Activated T-cell treated with anti-CD3 and anti-CD28 coated beads, Interleukin-2, amount 50 U/mL, for 24 hours (primary cell): ENCODE measurements around the gene CEP250.
"Not testable (repeated sequence)": the region's sequence is repeated elsewhere in the genome, so short reads cannot be mapped to it uniquely, and the experiment has no call there.

Experiments
- DNase-seq: peaks from one replicate; pipeline ENCODE4 v3.0.0-alpha.2; 2020
- H3K27ac Mint-ChIP-seq: 2 replicates; pipeline ENCODE4 v1.8.0; 2020; ENCODE audit warnings: mild to moderate bottlenecking, mixed read lengths
- H3K27me3 Mint-ChIP-seq: 2 replicates; pipeline ENCODE4 v1.8.0; 2020; ENCODE audit warnings: mixed read lengths
- H3K36me3 Mint-ChIP-seq: 2 replicates; pipeline ENCODE4 v1.8.0; 2020; ENCODE audit warnings: low read depth, mixed read lengths
- H3K4me1 Mint-ChIP-seq: 2 replicates; pipeline ENCODE4 v1.8.0; 2020; ENCODE audit warnings: low read depth, mixed read lengths
- H3K4me3 Mint-ChIP-seq: 2 replicates; pipeline ENCODE4 v1.8.0; 2020; ENCODE audit warnings: mild to moderate bottlenecking, moderate library complexity, mixed read lengths
- H3K9me3 Mint-ChIP-seq: 2 replicates; pipeline ENCODE4 v1.8.0; 2020; ENCODE audit warnings: mixed read lengths

The CEP250 gene

DNA sequence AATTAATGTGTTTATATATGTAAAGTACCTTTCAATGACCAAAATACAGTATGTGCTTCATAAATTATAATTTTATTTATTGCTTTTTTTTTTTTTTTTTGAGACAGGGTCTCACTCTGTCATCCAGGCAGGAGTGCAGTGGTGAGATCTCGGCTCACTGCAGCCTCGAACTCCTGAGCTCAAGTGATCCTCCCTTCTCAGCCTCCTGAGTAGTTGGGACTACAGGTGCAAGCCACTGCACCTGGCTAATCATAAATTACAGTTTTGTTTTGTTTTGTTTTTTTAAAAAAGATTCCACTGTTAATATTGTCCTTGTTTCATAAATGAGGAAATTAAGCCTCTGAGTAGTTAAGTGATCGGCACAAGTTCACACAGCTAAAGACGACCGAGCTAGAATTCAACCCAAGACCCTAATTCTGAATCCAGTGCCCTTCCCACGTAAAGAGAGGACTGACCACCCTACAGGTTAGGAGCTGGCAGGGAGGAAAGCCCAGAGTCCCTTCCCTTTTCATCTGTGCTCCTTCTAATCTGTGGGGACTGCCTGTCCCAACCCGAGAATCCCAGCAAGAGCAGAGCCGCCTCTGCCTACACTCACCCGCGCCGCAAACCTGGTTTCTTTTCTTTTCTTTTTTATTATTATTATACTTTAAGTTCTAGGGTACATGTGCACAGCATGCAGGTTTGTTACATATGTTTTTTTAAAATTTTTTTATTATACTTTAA is 8.9 kb upstream of the CEP250 start:
- H3K4me3 Mint-ChIP-seq = peak overlapping the region; percentile 83
- no peaks in the 10 kb centered on the region for H3K9me3 Mint-ChIP-seq
- DNase-seq = no peak
- peaks cover 6% of the 10 kb centered on the region for H3K4me1 Mint-ChIP-seq
- H3K36me3 Mint-ChIP-seq = no peaks in the 10 kb centered on the region
- H3K27me3 Mint-ChIP-seq = peaks cover 5% of the 10 kb centered on the region
- H3K27ac Mint-ChIP-seq = no peak overlapping the region

DNA sequence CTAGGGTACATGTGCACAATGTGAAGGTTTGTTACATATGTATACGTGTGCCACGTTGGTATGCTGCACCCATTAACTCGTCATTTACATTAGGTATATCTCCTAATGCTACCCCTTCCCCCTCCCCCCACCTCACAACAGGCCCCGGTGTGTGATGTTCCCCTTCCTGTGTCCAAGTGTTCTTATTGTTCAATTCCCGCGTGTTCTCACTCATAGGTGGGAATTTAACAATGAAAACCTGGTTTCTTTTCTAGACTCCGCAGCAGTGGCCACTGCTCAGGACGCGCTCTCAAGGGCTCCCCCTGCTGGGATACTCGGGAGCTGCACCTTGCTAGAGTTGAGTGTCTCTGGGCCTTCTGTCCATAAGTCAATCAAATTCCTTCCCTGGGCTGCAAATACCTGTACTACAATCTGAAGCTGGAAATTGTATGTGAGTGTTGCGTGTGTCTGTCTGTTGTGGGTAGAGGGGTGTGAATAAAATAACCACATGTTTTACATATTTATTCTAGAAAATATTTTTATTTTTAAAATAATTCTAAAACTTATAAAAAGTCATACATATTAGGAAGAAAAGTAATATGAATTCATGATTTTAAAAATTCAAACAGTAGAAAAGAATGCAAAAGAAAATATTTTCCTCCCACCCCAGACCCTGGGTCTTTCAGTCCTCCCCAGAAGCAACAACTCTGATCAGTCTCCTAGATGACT is 8.2 kb upstream of the CEP250 start:
- DNase-seq = peak; percentile 96
- H3K27me3 Mint-ChIP-seq = peaks cover 5% of the 10 kb centered on the region
- H3K27ac Mint-ChIP-seq = peak overlapping the region; percentile 76
- peak overlapping the region; percentile 83 for H3K4me3 Mint-ChIP-seq
- no peaks in the 10 kb centered on the region for H3K9me3 Mint-ChIP-seq
- H3K36me3 Mint-ChIP-seq = no peaks in the 10 kb centered on the region
- H3K4me1 Mint-ChIP-seq = peaks cover 6% of the 10 kb centered on the region

DNA sequence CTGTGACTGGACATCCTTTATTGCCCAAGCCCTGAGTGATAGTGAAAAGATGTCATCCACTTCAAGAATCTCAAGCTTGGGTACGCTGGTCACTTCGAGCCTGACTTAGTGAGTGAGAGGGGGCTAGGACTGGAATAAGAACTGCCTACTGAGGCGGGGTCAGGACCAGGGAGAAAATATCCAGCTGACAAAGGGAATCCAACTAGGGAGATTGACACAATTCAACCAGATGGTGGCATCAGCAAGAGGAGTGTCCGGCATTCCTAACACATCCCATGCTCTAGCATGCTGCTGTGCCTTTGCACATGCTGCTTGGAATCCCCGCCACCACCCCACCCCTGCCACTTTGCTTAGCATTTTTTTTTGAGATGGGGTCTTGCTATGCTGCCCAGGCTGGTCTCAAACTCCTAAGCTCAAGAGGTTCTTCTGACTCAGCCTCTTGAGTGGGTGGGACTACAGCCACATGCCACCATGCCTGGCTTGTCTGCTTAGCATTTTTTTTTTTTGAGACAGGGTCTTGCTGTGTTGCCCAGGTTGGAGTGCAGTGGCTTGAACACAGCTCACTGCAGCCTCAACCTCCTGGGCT is 6.5 kb upstream of the CEP250 start:
- H3K36me3 Mint-ChIP-seq = no peaks in the 10 kb centered on the region
- peaks cover 12% of the 10 kb centered on the region for H3K4me1 Mint-ChIP-seq
- peaks cover 5% of the 10 kb centered on the region for H3K27me3 Mint-ChIP-seq
- no peaks in the 10 kb centered on the region for H3K9me3 Mint-ChIP-seq
- DNase-seq = no peak
- H3K27ac Mint-ChIP-seq = no peak overlapping the region
- no peak overlapping the region for H3K4me3 Mint-ChIP-seq

DNA sequence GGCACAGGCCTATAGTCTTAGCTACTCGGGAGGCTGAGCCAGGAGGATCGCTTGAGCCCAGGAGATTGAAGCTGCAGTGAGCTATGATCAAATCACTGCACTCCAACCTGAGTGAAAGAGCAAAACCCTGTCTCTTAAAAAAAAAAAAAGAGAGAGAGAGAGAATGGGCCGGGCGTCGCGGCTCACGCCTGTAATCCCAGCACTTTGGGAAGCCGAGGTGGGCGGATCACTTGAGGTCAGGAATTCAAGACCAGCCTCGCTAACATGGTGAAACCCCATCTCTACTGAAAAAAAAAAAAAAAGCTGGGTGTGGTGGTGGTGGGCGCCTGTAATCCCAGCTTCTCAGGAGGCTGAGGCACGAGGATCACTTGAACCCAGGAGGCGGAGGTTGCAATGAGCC is 5.5 kb upstream of the CEP250 start:
- not testable (repeated sequence) for H3K9me3 Mint-ChIP-seq, H3K27me3 Mint-ChIP-seq, H3K36me3 Mint-ChIP-seq, H3K4me3 Mint-ChIP-seq, H3K27ac Mint-ChIP-seq, DNase-seq
- peaks cover 17% of the 10 kb centered on the region for H3K4me1 Mint-ChIP-seq

DNA sequence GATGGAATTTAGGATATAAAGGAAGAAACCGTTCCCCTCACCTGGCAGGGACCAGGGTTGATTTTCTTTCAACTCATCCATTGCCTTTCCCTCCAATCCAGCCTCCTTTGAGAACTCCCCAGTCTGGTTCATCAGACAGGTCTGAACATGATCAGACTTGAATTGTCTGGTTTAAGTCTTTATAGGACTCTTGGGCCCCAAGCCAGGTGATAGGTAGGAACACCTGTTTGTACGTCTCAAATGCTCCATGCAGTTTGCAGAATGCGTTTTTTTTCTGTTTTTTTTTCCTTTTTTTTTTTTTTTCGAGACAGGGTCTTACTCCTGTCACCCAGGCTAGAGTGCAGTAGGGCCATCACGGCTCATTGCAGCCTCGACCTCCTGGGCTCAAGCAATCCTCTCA is 4.1 kb upstream of the CEP250 start:
- H3K4me1 Mint-ChIP-seq = peaks cover 24% of the 10 kb centered on the region
- no peak overlapping the region for H3K27ac Mint-ChIP-seq
- H3K4me3 Mint-ChIP-seq = no peak overlapping the region
- H3K36me3 Mint-ChIP-seq = peaks cover 10% of the 10 kb centered on the region
- no peaks in the 10 kb centered on the region for H3K9me3 Mint-ChIP-seq
- no peak for DNase-seq
- peaks cover 2% of the 10 kb centered on the region for H3K27me3 Mint-ChIP-seq

DNA sequence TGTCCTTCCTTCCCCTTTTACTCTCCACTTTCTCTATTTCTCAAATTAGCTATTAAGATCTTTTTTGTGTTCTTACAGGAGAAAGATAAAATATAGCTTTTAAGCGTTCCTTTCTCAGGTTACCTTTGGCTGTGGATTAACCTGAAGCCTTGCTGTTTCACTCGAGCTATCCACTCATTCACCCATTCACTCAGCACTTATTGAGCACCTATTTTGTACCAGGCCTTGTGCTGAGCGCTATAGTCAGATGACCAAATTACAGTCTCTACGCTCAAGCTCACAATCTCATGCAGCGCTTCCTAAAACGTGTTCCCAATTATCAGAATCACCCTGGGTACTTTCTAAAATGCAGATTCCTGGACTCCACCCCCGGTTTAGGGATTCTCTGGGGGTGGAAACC is 1.8 kb upstream of the CEP250 start:
- Mint-ChIP-seq H3K27ac (peak overlapping the region; percentile 100), H3K36me3 (peaks cover 10% of the 10 kb centered on the region), H3K4me3 (peak overlapping the region; percentile 91), H3K27me3 (no peaks in the 10 kb centered on the region), H3K4me1 (peaks cover 30% of the 10 kb centered on the region), H3K9me3 (no peaks in the 10 kb centered on the region)
- DNase-seq = no peak

DNA sequence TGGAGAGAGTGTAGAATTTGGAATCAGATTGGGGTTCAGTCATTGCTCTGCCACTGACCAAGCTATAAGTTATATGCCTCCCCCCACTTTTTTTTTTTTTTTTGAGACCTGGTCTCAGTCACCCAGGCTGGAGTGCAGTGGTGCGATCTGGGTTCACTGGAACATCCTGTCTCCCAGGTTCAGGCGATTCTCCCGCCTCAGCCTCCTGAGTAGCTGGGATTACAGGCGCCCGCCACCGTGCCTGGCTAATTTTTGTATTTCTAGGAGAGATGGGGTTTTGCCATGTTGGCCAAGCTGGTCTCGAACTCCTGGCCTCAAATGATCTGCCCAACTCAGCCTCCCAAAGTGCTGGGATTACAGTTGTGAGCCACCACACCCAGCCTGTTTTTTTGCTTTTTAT is 1.3 kb downstream of the CEP250 start:
- not testable (repeated sequence) for H3K9me3 Mint-ChIP-seq, DNase-seq, H3K27ac Mint-ChIP-seq, H3K27me3 Mint-ChIP-seq
- Mint-ChIP-seq H3K4me1 (peaks cover 30% of the 10 kb centered on the region), H3K4me3 (peak overlapping the region; percentile 26), H3K36me3 (peaks cover 25% of the 10 kb centered on the region)

DNA sequence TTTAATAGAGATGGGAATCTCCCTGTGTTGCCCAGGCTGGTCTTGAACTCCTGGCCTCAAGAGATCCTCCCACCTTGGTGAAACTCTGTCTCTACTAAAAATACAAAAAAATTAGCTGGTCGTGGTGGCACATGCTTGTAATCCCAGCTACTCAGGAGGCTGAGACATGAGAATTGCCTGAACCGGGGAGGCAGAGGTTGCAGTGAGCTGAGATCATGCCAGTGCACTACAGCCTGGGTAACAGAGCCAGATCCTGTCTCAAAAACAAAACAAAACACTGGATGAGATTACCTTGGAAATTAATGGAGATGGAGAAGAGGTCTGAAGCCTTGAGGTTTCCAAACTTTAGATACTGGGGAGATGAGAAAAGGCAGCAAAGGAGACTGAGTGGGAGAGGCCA is 2.1 kb downstream of the CEP250 start:
- Mint-ChIP-seq H3K4me1 (peaks cover 30% of the 10 kb centered on the region), H3K36me3 (peaks cover 33% of the 10 kb centered on the region)
- DNase-seq, H3K27me3 Mint-ChIP-seq, H3K27ac Mint-ChIP-seq, H3K9me3 Mint-ChIP-seq, H3K4me3 Mint-ChIP-seq: not testable (repeated sequence)

DNA sequence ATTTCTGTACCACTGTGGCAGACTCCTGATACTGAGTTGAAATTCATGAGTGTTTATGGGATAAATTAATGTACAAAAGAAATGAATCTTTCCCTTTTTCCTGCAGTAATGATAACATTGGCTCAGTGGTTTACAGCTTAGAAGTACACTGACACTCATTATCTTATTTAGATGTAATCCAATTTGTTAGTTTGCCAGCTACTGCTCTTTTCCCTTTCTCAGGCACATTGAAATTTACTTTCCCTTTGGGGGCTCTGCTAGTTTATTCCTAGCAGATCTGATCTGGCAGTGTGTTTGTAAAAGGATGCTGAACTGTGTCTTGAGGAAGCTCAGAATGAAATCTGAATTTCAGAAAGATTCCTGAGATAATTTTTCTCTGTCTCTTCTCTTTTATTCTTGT is 3.0 kb downstream of the CEP250 start:
- Mint-ChIP-seq H3K27ac (no peak overlapping the region), H3K36me3 (peaks cover 36% of the 10 kb centered on the region)

DNA sequence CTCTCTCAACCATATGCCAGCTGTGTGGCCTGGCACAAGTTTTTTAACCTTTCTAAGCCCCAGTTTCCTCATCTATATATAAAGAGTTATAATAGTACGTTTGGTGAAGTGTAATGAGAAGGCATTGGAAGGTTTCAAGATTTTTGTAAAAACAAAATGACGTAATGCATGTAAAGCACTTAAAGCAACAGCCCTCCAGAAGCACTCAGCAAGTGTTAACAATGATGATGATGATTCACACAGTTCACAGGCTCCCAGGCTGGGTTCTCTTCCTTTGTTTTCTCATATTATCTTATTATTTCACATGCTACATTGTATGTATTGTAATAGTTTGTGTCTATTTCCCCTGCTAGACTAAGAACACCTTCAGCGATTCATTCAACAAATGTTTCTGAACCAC is 6.2 kb downstream of the CEP250 start:
- H3K4me1 Mint-ChIP-seq = peaks cover 14% of the 10 kb centered on the region
- no peak for DNase-seq
- H3K4me3 Mint-ChIP-seq = no peak overlapping the region
- H3K9me3 Mint-ChIP-seq = no peaks in the 10 kb centered on the region
- no peaks in the 10 kb centered on the region for H3K27me3 Mint-ChIP-seq
- no peak overlapping the region for H3K27ac Mint-ChIP-seq
- H3K36me3 Mint-ChIP-seq = peaks cover 48% of the 10 kb centered on the region

More for the DNA sequence above, 3.0 kb downstream of the CEP250 start:
- no peak overlapping the region for H3K4me3 Mint-ChIP-seq
- no peaks in the 10 kb centered on the region for H3K27me3 Mint-ChIP-seq
- H3K9me3 Mint-ChIP-seq = no peaks in the 10 kb centered on the region
- DNase-seq = no peak
- peaks cover 30% of the 10 kb centered on the region for H3K4me1 Mint-ChIP-seq

DNA sequence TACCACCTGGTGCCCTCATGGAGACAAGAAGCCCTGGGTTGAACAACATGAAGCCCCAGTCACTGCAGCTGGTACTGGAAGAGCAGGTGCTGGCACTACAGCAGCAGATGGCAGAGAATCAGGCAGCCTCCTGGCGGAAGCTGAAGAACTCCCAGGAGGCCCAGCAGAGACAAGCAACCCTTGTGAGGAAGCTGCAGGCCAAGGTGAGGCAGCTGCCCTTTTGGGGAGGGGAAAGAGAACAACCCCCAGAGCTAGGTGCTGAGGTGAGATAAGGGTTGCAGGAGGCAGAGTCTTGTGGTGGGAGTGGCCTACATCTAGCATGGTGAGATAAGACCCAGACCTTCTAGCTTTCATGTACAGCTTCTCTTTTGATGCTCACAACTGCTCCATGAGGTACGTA is 7.0 kb downstream of the CEP250 start:
- Mint-ChIP-seq H3K4me1 (peaks cover 12% of the 10 kb centered on the region), H3K9me3 (no peaks in the 10 kb centered on the region), H3K27me3 (no peaks in the 10 kb centered on the region), H3K36me3 (peaks cover 53% of the 10 kb centered on the region), H3K4me3 (no peak overlapping the region), H3K27ac (peak overlapping the region; percentile 63)
- no peak for DNase-seq

DNA sequence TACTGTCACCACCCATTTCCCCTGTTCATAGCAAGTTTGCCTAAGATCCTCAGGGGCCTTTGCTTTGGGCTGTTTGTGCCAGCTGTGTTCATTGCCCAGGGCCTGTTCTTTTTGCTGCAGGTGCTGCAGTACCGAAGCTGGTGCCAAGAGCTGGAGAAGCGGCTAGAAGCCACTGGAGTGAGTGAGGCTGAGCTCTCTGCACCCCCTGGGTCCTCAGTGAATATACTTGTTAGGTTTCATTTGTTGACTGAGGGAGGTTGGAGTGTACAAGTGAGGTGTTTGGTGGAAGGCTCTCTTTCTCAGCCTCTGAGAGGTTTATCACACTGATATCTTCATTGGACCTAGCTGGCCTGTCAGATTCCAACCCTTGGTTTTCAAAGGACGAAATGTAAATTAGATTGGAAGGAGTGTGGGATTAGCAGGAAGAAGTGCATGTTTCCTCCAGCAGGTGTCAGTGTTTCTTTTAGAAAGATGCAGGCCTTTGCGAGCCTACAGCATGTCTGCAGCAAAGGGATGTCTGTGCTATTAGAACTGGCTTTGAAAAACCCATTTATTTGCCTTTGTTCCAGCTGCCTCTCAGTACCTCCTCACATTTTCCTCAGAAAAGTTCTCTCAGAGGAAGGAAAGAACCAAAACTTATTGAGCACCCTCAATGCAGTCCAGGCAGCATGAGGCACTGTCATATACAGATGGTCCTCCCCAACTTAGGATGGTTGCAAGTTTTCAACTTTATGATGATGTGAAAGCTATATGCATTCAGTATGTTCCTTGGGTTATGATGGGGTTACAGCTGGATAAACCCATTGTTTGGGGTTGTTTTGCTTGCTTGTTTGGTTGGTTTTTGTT is 8.3 kb downstream of the CEP250 start:
- no peaks in the 10 kb centered on the region for H3K9me3 Mint-ChIP-seq
- H3K4me3 Mint-ChIP-seq = no peak overlapping the region
- no peak for DNase-seq
- no peaks in the 10 kb centered on the region for H3K27me3 Mint-ChIP-seq
- H3K36me3 Mint-ChIP-seq = peaks cover 64% of the 10 kb centered on the region
- H3K4me1 Mint-ChIP-seq = peaks cover 5% of the 10 kb centered on the region
- no peak overlapping the region for H3K27ac Mint-ChIP-seq

DNA sequence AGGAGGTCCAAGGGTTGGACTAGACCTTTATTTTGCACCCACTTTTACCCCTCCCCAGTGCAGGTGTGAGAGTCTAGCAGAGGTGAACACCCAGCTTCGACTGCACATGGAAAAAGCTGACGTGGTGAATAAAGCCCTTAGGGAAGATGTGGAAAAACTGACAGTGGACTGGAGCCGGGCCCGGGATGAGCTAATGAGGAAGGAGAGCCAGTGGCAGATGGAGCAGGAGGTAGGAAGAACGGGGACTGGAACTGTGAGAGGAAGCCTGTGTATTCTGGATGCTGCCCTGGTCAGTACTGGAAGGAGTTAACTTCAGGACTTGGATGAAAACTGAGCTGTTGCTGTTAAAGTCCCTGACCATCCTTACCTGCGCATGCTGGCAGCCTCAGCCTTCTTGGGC is 10.6 kb downstream of the CEP250 start:
- H3K27ac Mint-ChIP-seq = peak overlapping the region; percentile 23
- peaks cover 73% of the 10 kb centered on the region for H3K36me3 Mint-ChIP-seq
- H3K9me3 Mint-ChIP-seq = no peaks in the 10 kb centered on the region
- peaks cover 5% of the 10 kb centered on the region for H3K4me1 Mint-ChIP-seq
- H3K4me3 Mint-ChIP-seq = no peak overlapping the region
- no peak for DNase-seq
- H3K27me3 Mint-ChIP-seq = no peaks in the 10 kb centered on the region

DNA sequence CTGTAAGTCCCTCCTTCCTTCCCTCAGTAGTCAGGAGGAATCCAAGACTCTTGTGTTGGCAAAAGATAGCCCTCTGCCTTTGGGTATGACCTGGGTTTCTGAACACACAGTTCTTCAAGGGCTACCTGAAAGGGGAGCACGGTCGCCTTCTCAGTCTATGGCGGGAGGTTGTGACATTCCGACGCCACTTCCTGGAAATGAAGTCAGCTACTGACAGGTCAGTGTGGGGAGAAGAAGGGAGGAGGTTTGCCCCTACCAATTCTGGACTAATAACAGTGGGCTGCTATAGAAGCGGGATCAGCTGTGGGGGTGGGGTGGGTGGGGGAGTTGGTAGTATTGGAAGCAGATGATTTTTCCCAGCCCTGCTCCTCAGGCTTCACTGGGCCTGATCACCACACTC is 11.5 kb downstream of the CEP250 start:
- Mint-ChIP-seq H3K4me1 (peaks cover 5% of the 10 kb centered on the region), H3K4me3 (no peak overlapping the region), H3K27me3 (no peaks in the 10 kb centered on the region), H3K36me3 (peaks cover 71% of the 10 kb centered on the region), H3K9me3 (no peaks in the 10 kb centered on the region), H3K27ac (peak overlapping the region; percentile 16)
- no peak for DNase-seq
